HG03520 (cell line): ENCODE measurements around the gene SHANK3.

Experiments used
- ATAC-seq: cut with Tn5 transposase; IDR thresholded peaks from one replicate; pipeline ENCODE4 v1.9.1; 2021; ENCODE audit warnings: mild to moderate bottlenecking, moderate library complexity; ENCODE audit not compliant: unreplicated experiment

Gene SHANK3

GRCh38 chr22:50677493-50678217 lies 5.0 kb downstream of the SHANK3 start:
- ATAC-seq, result no peak

GRCh38 chr22:50678218-50678650 lies 5.6 kb downstream of the SHANK3 start:
- ATAC-seq, result no peak

- ATAC-seq, result no peak
These were observed 6.3 kb downstream of the SHANK3 start for GRCh38 chr22:50678651-50679521.

- no peak for ATAC-seq
These were observed 10.7 kb downstream of the SHANK3 start for GRCh38 chr22:50683086-50683993.

GRCh38 chr22:50683994-50684371 lies 11.4 kb downstream of the SHANK3 start:
- ATAC-seq, result no peak

GRCh38 chr22:50684501-50684900 lies 11.9 kb downstream of the SHANK3 start:
- no peak for ATAC-seq

GRCh38 chr22:50684986-50685385 lies 12.4 kb downstream of the SHANK3 start:
- ATAC-seq, result no peak

- ATAC-seq, result no peak
These were observed 14.2 kb downstream of the SHANK3 start for GRCh38 chr22:50686794-50687193.

- no peak for ATAC-seq
These were observed 15.2 kb downstream of the SHANK3 start for GRCh38 chr22:50687829-50688228.

- ATAC-seq, result no peak
These were observed 15.8 kb downstream of the SHANK3 start for GRCh38 chr22:50688448-50688847.

GRCh38 chr22:50691521-50691920 lies 18.9 kb downstream of the SHANK3 start:
- ATAC-seq, result no peak

GRCh38 chr22:50693462-50693861 lies 20.8 kb downstream of the SHANK3 start:
- no peak for ATAC-seq

- ATAC-seq, result no peak
These were observed 21.5 kb downstream of the SHANK3 start for GRCh38 chr22:50694099-50694605.

GRCh38 chr22:50694766-50695420 lies 22.3 kb downstream of the SHANK3 start:
- ATAC-seq, result no peak

GRCh38 chr22:50695421-50696250 lies 23.0 kb downstream of the SHANK3 start:
- ATAC-seq, result no peak

GRCh38 chr22:50696251-50696798 lies 23.7 kb downstream of the SHANK3 start:
- ATAC-seq, result no peak

- ATAC-seq, result no peak
These were observed 24.4 kb downstream of the SHANK3 start for GRCh38 chr22:50696799-50697561.
